Stimulated activated CD8-positive, alpha-beta memory T cell treated with anti-CD3 and anti-CD28 coated beads, Interleukin-2, amount 100 ng/mL, for 1 hour (primary cell): ENCODE measurements around the gene HTR3A.
A peak's percentile ranks its signal among the peaks of the same experiment; 100 is the strongest.

ENCODE experiments used
- DNase-seq, 2 donors: peaks; one replicate each; pipeline ENCODE4 v3.0.0-alpha.2; 2020; ENCODE audit warnings: low read depth in 2 of 2

HTR3A gene

DNA sequence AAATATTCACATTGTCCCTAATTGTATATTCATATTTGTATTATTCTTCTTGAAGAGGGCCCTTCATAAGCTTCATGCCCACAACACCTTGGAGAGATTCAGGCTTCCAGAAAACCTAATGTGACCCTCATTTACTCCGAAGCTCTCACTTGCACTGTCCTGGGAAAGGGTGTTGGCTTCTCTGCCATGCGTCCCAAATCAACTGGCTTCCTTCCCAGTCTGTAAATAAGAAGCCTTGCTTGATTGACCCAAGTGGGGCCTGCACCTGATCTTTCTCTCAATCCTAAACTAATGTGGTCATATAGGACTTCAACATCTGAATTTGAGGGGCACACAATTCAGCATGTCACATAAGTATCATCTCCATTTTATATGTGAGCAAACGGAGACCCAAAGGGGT lies 44.1 kb downstream of the HTR3A start:
- DNase-seq: no peak

DNA sequence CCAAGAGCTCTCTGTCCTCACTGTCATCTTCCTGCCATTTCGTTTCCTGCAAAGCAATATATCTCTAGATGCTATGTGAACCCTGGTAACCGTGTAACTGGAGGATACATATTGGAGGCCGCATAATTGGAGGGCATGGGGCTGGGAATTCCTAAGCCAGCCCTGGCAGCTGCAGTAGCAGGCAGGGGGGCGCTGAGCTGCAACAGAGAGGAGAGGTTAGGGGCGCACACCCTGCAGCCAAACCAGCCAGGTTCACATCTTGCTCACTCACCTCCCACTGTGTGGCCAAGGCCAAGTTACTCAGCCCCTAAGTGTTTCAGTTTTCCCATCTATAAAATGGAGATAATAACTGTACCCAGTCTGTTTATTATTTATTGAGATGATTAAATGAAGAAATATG lies 44.7 kb downstream of the HTR3A start:
- DNase-seq: no peak

DNA sequence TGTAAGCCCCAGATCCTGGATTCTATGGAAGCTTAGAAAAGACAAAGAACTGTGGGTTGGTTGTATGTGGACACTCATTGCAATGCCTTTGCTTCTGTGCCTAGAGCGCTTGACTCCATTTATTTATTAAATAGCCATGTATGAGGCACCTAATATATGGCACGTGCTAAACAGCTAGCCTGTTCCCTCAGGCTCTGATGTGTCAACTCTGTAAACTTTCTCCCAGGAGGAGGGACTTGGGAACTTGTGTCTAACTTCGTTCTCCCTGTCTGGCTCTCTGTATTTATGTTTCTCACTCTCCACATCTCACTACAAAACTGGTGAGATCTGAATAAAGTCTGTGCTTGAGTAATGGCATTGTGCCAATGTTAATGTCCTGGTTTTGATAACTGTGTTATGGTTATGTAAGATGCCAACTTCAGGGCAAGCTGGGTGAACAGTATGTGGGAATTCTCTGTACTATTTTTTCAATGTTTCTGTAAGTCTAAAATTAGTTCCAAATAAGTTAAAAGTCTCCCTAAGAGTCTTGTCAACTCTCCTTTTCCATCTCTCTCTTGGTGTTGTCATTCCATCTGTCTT lies 50.5 kb downstream of the HTR3A start:
- DNase-seq: no peak

DNA sequence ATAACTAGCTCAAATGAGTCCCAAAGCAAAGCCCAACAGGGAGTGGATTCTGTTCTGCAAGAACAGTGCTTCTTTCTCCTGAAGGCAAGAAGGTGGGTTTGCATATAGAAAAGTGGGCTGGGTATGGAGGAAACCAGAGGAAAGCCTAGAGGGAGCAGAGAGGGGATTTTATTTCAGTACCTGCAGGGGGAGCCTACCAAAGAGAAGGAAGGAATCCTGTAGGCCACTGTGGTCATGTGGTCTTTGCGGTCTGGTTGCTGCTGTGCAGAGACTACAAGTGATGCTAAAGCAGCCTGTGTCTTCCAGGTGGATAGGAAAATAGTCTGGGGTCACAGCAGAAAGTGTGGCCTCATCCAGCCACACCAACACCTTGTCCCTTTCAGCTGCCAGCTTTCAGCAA lies 51.4 kb downstream of the HTR3A start:
- DNase-seq: no peak

DNA sequence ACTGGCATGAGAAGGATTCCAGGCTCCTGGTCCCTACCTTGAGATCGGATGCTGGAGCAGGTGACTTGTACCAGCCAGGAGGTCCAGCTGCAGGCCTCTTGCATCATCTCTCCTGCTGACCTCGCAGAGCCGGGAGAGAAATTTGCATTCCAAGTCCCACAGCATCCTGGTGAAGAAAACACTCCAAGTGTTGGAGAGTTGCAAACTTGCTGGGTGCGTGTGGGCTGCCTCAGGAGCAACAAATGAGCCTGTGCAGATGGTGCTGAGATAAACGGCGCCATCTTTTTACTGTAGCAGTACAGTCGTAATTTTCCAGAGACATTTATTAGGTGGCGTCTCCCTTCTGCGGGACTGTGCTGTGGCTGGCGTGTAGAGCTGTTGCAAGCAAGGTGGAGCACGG lies 52.5 kb downstream of the HTR3A start:
- no peak for DNase-seq

DNA sequence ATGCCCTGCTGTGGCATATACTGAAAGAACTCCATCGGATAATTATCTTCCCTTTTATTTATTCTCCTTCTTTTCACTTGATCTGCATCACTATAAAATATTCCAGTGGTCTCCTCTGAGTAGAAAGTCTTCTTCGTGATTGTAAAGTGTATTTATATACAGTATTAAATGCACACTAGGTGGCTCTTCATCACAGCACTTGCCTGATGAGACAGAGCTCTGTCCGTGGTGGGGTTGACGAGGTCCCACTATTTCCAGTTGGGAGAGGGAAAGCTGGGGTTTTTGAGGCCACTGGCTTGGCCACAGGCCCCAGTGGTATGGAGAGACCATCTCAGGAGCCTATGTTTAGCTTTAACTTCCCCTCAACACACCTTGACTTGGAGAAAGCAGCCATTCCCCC lies 53.0 kb downstream of the HTR3A start:
- DNase-seq: no peak

DNA sequence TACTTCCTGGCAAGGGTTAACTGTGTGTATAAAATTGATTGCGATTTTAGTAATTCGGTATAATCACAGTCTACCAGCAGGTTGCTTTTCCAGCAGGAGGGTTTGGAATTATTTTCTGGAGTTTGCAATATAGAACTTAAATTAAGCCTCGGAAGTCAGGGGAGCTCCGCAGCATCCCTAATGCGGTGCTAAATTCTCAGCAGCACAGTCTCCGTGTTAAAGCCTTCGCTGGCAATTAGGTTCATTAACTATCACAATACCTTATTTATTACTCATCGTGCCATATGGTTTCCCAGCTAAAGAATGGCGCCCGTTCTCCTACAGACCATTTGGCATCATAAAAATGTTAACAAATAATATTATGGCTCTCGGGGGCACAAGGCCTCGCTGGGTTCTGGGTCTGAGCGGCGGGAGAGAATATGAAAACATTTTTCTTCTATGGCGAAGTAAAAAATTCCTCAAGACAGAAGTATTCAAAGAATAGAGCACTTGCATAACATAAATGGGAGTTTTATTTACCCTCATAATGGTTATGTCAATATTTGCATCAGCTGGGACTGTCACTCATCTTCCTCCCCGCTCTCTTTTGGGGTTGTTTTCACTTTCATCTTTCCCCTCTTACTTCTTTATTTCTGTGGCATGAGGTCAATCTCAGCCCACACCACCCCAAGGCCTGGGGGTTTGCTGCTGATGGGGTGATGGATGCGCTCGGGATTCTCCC lies 56.5 kb downstream of the HTR3A start:
- no peak for DNase-seq

DNA sequence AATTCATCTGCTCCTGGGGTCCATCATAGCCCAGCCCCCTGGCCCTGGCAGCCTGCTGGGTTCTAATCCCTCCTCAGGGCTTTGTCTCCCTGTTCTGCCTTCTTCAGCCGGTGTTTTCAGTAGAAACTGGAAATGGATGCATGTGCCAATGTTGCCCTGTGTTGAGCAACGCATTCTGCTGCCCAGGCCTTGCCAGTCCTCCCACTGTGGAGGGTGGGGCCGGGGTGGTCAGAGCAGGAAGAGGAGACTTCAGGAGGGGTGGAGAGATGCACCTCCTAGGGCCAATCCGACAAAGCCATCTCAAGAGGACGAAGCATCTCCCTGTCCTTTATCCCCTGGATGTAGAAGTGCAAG lies 57.0 kb downstream of the HTR3A start:
- no peak for DNase-seq

DNA sequence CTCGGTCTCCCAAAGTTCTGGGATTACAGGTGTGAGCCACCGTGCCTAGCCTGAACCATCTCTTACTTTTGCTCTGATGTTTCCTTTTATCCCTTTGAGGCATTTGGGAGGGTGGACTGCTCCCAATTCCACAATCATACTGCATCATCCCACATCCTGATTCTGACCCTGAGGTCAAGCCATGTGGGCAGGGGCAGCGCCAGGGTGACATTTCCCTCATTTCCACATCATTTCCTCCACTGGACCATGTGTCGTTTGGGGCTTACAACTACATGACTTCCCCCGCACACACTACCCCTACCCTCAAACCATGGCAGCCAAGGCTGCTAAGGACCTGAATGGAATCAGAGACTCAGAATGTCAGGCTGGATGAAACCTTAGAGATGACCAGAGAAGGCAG lies 58.2 kb downstream of the HTR3A start:
- DNase-seq: no peak

DNA sequence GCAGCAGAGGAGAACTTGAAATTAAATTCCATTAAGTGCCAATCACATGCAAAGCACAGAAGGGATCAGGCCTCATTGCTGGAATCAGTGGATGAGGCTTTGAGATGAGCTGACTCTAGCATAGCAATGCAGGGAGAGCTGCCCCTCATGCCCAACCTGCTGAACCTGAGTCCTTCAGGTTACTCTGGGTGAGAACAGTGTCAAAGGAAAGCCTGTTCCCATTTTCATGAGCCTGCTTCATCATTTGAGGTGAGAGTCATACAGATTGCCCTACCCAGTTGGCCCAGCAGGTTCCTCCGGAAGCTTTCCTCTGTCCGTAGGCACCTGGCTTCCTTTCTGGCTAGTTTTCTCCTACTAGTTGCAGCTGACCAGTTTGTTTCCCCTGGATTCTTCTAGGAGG lies 58.7 kb downstream of the HTR3A start:
- no peak for DNase-seq

DNA sequence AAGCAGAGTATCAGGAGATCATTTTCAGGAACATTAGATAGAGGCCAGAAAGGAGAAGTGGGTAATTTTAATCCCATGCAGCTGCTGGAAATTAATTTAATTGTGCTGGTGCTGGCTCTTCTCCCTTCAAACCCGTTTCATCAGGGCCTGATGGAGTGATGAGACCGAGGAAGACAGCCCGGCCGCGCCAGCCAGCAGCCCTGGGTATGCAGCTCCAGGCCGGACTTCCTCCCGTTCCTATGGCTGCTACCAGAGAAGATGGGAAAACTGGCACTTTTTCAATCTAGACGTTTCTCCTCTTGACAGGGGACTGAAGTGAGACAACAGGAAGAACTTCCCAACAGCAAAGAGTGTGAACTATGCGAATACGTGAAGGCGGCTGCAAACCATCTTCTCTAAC lies 60.0 kb downstream of the HTR3A start:
- no peak for DNase-seq

DNA sequence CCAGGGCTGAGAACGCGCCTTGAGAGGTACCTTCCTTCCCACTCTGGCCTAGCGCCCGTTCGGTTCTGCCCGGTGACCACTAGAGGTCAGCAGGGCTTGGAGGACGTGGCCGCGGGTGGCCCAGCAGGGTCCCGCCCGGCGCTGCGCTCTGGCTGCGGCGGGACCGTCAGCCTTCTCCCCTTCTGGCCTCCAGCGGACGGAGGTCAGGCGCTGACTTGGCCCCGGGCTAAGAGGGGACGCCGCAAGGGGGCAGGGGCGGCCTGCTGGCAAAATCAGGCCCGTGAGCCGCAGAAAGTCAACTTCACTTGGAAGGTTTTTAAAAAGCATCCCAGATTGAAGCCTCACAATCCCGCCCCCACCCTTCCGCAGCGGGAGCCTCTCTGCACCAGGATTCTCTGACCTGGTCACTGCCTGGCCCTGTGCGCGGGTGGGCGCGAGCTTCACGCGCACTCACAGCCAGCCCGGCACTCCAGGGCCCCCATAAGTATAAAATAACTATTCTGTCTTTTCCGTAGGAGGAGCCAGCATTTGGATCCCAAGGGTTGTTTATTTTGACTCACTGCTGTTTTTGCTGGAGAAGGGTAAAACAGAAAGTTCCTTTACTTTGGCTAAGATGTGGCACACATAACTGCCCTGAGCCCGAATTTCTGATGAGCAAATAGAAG lies 61.4 kb downstream of the HTR3A start:
- DNase-seq: peak in 1 of 2 donors; percentile 35

DNA sequence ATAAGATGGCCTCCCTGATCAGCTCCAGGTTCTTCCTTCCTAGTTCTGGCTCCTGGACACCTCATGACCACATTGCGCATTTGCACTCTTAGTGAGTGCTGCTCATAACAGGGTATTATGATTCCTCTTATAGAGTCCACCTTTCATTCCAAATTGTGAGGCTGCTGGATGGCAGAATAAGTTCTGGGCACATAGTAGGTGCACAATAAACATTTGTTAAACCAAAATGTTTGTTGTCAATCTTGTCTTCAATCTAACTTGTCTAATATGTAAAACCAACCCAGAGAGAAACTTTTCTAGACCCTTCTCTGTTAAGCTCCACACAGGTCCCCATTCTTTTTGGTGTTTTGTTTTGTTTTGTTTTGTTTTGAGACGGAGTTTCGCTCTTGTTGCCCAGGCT lies 62.0 kb downstream of the HTR3A start:
- DNase-seq: no peak

DNA sequence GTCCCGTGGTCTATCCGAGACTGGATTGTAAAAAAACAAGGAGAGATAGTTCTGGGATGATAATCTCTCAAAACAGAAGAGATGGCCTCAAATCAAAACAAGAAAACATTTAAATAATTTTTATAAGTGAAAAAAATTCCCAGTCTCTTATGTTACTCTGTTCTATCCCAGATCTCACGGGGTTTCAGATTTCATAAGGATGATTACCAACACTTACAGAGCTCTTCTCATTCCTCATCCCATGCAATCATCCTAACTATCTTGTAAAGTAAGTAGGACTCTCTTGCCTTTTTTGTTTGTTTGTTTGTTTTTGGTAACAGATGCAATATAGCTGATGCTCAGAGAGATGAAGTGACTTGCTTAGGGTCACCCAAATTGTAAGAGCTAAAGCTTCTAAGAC lies 64.6 kb downstream of the HTR3A start:
- DNase-seq: no peak
